B cell (primary cell): ENCODE data around the gene RBP2.

ENCODE experiments used
- EZH2 ChIP-seq: IDR thresholded peaks from 2 replicates; pipeline ENCODE4 v1.6.1; 2012; ENCODE audit warnings: borderline replicate concordance, low read depth, mild to moderate bottlenecking, moderate library complexity, low read length; ENCODE audit not compliant: insufficient read depth, poor library complexity, severe bottlenecking
- TF ChIP-seq, protein P1 (sequence below): fragments of 200-600 bp; IDR thresholded peaks from one replicate; pipeline ENCODE4 v1.8.0; 2022; ENCODE audit warnings: antibody characterized with exemption, mild to moderate bottlenecking

- TF ChIP-seq, protein P1, sequence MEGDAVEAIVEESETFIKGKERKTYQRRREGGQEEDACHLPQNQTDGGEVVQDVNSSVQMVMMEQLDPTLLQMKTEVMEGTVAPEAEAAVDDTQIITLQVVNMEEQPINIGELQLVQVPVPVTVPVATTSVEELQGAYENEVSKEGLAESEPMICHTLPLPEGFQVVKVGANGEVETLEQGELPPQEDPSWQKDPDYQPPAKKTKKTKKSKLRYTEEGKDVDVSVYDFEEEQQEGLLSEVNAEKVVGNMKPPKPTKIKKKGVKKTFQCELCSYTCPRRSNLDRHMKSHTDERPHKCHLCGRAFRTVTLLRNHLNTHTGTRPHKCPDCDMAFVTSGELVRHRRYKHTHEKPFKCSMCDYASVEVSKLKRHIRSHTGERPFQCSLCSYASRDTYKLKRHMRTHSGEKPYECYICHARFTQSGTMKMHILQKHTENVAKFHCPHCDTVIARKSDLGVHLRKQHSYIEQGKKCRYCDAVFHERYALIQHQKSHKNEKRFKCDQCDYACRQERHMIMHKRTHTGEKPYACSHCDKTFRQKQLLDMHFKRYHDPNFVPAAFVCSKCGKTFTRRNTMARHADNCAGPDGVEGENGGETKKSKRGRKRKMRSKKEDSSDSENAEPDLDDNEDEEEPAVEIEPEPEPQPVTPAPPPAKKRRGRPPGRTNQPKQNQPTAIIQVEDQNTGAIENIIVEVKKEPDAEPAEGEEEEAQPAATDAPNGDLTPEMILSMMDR = no peak
- TF ChIP-seq EZH2 = no peak
Observed at GRCh38 chr3:139509631-139510030, 33.3 kb upstream of the RBP2 start.
